AG04449 (cell line): Measurements from ENCODE around the gene DYNLT2.

Experiments
- CTCF ChIA-PET: fragments of 350-600 bp; formaldehyde crosslinking; extraction: SDS; loops from one replicate; lab custom pipeline; 2021; ENCODE audit warnings: antibody characterized with exemption; lab: Yijun Ruan, JAX
- POLR2A ChIA-PET: fragments of 400-600, 350-600 bp; formaldehyde crosslinking; extraction: SDS; loops from one replicate; lab custom pipeline; 2020; ENCODE audit warnings: antibody characterized with exemption, inconsistent platforms; lab: Yijun Ruan, JAX
- DNase-seq: peaks from one replicate; pipeline ENCODE4 v3.0.0-alpha.2; 2010; ENCODE audit warnings: low read depth, low spot score
- H3K4me3 ChIP-seq: 2 replicates; pipeline ENCODE4 v1.5.1; 2011; ENCODE audit warnings: low read depth, mild to moderate bottlenecking, control low read depth, low read length
- TF ChIP-seq, protein P1 (sequence below): IDR thresholded peaks from one replicate; pipeline ENCODE4 v1.5.1; 2011; ENCODE audit warnings: mild to moderate bottlenecking, moderate library complexity, low read length, control low read depth, inconsistent platforms; ENCODE audit not compliant: insufficient read depth; ENCODE audit errors: missing control alignments

Gene DYNLT2

DNA sequence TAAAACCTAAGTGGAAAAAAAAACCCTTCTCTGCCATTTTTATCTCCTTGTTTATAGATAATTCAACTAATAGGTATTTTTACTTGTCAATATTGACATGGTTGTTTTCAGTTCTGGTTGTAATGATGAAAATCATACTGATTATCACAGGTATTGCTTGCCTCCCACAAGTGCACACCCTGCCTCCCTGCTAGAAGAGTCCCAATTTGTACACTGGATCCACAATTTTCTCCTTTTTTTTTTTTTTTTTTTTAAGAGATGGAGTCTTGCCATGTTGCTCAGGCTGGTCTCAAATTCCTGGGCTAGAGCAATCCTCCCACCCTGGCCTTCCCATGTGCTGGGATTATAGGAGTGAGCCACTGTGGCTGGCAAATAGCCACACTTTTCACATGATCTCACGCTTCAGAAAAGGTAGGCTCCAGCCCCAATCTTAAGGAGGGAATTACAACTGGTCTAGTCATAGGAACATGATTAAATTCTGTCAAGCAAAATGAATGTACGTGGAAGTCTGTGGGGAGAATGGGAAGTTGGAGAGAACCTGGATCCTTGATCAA, 12.3 kb downstream of the DYNLT2 start:
- TF ChIP-seq, protein P1, sequence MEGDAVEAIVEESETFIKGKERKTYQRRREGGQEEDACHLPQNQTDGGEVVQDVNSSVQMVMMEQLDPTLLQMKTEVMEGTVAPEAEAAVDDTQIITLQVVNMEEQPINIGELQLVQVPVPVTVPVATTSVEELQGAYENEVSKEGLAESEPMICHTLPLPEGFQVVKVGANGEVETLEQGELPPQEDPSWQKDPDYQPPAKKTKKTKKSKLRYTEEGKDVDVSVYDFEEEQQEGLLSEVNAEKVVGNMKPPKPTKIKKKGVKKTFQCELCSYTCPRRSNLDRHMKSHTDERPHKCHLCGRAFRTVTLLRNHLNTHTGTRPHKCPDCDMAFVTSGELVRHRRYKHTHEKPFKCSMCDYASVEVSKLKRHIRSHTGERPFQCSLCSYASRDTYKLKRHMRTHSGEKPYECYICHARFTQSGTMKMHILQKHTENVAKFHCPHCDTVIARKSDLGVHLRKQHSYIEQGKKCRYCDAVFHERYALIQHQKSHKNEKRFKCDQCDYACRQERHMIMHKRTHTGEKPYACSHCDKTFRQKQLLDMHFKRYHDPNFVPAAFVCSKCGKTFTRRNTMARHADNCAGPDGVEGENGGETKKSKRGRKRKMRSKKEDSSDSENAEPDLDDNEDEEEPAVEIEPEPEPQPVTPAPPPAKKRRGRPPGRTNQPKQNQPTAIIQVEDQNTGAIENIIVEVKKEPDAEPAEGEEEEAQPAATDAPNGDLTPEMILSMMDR = no peak
- no peak for DNase-seq
- ChIA-PET CTCF (no interaction called here), POLR2A (no interaction called here)
- H3K4me3 ChIP-seq = no peak overlapping the region

DNA sequence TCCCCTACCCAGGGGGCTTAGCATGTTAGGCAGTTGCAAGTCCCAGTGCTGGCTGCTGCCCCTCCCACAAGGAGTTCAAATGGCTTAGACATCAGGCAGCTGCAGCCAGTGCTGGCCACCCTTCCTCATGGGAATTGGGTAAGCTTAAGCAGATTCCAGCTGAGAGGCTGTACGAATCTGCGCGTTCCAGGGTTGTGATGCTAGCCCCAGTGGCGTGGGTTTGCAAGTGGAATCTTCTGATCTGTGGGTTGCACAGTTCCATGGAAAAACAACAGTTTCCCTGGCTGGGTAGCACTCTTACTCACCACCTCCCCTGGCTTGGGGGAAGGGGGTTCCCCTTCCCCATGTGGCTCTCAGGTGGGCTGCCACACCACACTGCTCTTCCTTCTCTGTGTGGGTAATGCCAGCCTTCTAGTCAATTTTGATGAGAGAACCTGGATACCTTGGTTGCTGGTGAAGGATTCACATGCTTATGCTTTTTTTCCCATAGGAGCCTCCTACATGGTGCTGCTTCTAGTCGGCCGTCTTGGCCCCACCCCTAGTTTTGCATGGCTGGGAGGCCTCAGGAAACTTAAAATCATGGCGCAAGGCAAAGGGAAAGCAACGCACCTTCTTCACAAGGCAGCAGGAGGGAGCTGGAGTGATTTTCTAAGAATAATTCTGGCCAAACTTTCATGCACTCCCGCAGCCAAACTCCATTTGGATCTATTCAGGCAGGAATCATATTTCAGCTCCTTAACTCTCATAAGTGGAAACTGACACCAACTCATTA, 13.0 kb downstream of the DYNLT2 start:
- no peak for DNase-seq
- no peak overlapping the region for H3K4me3 ChIP-seq
- TF ChIP-seq, protein P1 = no peak
- ChIA-PET CTCF (no interaction called here), POLR2A (no interaction called here)

DNA sequence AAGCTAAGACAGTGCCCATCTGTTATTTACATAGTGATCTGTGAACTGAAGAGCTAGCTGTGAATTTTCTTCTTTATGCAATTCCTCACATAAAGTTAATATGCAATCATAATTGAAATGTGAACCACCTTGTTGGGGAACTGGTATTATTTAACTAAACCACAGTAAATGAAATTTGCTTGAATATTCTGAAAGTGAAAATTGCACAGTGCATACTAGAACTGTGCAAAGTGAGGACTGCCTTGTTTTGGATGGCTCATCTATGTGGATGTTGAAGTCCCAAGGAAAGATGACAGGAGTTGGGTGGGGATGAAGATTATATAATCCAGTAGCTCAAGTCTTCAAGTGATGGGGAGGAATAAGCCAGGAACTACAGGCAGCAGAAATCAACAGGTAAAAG, 21.4 kb downstream of the DYNLT2 start:
- CTCF ChIA-PET = no interaction called here
- H3K4me3 ChIP-seq = no peak overlapping the region
- DNase-seq = no peak
- TF ChIP-seq, protein P1 = no peak
- POLR2A ChIA-PET = no interaction called here

DNA sequence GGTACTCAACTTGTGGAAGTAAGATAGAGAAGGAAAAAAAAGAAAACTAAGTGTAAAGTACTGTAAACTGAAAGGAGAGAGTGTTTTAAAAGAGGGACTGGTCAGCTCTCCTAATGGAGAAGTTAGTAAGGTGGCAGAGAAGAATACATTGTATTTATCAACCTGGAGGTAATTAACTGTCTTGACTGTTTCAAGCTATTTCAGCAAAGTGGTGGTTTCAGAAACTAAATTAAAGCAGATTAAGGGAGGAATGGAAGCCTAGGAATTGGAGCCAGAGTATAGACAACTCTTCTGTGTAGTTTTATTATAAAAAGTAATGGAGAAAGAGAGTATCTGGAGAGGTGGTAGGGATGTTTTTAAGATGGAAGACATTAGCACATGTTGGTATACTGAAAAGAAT, 24.4 kb downstream of the DYNLT2 start:
- CTCF ChIA-PET = interaction anchor here (1.9 kb wide), 1 partner anchor 105 kb away, joined by 6 read pairs; no protein-coding TSS in a partner anchor
- POLR2A ChIA-PET = interaction anchor here (0.6 kb wide), 1 partner anchor 8 kb away, joined by 4 read pairs; no protein-coding TSS in a partner anchor

DNA sequence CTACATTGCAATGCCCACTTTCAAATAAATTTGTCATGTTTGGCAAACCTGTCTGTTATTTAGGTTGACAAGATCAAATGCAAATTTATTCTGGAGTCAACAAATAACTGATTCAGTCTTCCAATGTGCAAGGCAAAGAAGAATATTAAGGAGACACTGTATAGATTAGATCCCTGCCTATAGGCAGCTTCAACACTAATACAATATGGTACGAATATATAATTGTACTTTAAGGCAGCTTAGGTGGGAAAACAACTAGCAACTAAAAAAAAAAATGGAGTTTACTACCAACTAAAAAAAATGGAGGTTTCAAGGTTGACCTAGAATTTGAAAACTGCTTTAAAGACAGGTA, 25.3 kb downstream of the DYNLT2 start:
- TF ChIP-seq, protein P1 = no peak
- POLR2A ChIA-PET = interaction anchor here (1.4 kb wide), 1 partner anchor 26 kb away, joined by 3 read pairs; the partner anchor contains the start of genes DYNLT2 and ERMARD
- no peak overlapping the region for H3K4me3 ChIP-seq
- CTCF ChIA-PET = interaction anchor here (1.1 to 1.9 kb wide), 2 partner anchors 10 to 106 kb away, joined by 3 to 6 read pairs; no protein-coding TSS in a partner anchor
- no peak for DNase-seq

More for the DNA sequence above, 24.4 kb downstream of the DYNLT2 start:
- TF ChIP-seq, protein P1 = no peak
- H3K4me3 ChIP-seq = no peak overlapping the region
- no peak for DNase-seq
